GM19463 (cell line): ENCODE results near the gene ITM2B.

Experiments used
- ATAC-seq: cut with Tn5 transposase; IDR thresholded peaks from one replicate; pipeline ENCODE4 v1.9.1; 2021; ENCODE audit warnings: mild to moderate bottlenecking, moderate library complexity; ENCODE audit not compliant: unreplicated experiment

The ITM2B gene

DNA sequence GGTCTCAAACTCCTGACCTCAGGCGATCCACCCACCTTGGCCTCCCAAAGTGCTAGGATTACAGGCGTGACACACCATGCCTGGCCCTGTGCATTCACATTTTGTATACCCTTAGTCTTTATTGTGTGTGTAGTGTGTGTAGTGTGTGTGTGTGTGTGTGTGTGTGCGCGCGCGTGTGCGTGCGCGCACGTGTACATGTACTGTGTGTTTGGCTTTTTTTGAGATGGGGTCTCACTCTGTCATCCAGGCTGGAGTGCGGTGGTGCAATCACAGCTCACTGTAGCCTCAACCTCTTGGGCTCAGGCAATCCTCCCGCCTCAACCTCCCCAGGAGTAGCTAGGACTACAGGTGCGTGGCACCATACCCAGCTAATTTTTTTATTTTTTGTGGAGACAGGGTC lies 22.1 kb downstream of the ITM2B start:
- no peak for ATAC-seq

DNA sequence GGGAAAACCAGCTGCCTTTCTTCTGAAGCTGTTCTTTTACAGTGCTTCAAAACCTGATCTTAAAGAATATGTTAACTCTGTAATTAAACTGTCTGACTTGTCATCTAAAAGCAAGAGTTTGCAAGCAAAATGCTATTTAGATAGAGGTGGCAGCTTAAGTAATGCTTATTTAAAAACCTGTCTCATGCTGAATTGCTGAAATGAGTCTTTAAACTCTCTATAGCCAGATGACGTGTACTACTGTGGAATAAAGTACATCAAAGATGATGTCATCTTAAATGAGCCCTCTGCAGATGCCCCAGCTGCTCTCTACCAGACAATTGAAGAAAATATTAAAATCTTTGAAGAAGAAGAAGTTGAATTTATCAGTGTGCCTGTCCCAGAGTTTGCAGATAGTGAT lies 22.9 kb downstream of the ITM2B start:
- no peak for ATAC-seq

- ATAC-seq: no peak
These were observed 25.0 kb downstream of the ITM2B start for GRCh38 chr13:48258002-48258401.

DNA sequence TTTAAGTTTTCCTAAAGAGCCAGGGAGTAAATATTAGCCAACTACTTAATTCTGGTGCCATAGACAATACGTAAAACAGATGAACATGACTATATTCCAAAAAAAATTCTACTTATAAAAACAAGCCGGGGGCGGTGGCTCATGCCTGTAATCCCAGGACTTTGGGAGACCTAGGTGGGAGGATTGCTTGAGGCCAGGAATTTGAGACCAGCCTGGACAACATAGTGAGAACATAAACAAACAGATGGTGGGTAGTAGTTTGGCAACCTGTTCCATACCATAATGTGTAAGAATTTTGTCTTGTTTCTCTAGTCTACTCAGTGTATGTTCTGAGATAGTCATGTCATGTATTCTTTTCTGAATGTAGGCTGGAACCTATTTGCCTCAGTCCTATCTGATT lies 25.4 kb downstream of the ITM2B start:
- ATAC-seq: no peak

- ATAC-seq: no peak
These were observed 28.0 kb downstream of the ITM2B start for GRCh38 chr13:48260970-48261369.

DNA sequence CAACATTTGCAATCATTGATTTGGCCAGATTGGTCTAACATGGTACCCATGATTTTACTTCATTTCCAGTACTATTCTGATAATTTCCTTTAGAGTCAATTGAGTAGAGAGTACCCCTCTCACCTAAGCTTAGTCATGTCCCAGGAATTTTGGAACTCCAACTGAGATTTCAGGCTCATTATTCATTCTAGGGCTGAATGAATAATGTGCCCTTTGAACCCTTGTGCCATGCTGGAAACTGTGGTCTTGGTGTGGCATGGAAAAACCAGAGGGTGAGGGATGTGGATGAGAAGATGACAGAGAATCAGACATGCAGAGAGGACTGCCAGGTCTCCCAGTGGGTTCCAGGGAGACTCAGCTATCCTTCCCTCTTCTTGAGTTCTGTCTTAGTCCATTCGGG lies 30.2 kb downstream of the ITM2B start:
- ATAC-seq: no peak

- ATAC-seq: no peak
These were observed 31.1 kb downstream of the ITM2B start for GRCh38 chr13:48264058-48264457.

GRCh38 chr13:48265217-48265815 lies 32.3 kb downstream of the ITM2B start:
- ATAC-seq: peak; percentile 85

GRCh38 chr13:48266150-48266549 lies 33.1 kb downstream of the ITM2B start:
- ATAC-seq: no peak

DNA sequence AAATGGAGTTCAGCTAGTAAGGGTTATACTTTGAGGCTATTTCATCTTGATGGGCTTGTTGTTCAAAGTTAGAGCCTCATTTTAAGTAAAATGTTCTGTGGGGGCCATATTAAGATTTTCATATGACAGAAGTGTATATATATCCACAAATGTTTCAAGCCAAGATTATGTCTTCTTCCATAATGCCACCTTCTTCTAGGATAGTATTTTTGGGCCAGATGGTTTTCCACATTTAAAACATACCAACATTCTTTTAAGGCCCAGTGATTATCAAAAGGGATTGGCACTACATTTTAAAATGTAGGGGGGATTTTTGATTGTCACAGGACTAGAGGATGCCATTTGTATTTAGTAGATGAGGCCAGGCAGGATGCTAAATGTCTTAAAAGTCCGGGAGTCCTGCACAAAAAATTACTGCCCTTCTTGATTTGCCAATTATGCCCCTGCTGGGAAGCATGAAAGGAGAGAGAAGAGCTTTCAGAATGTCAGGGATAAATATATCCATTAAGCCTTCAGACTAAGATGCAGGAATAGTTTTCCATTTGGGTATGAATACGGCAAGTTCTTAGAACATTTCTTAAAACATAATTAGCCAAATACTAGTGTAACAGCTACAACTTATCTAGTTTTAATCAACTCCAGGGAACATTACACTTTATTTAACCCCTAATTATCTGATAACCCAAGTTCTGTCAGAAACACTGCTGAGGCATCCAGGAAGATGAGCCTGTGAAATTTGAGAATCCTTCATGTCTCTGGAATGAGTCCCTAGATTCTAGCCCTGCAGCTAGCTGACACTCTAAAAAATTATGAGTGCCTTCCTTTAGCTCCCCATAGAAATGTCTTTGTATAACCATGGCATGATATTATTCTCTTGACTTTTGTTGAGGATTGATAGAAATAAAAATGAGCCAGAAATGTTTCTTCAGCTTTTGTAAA lies 34.0 kb downstream of the ITM2B start:
- no peak for ATAC-seq

- ATAC-seq: no peak
These were observed 35.0 kb downstream of the ITM2B start for GRCh38 chr13:48268019-48268418.

DNA sequence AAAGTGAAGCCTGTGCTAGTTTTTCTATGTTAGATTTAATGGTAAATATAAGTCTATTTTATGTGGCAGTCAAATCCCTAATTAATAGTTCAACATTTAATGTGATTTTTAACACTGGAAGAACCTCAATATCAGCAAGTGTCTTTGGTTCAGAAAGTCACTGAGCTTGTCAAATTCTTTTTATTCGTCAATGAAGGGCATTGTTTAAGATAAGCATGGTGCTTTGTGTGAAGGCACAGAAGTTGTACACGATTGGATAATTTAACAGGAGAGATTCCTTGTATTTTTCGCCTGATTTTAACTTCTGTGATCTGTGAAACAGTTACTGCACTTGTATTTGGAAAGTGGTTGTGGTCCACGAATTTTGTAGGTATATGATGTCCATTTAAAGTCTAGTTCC lies 40.3 kb downstream of the ITM2B start:
- ATAC-seq: no peak

GRCh38 chr13:48275507-48275906 lies 42.5 kb downstream of the ITM2B start:
- no peak for ATAC-seq

DNA sequence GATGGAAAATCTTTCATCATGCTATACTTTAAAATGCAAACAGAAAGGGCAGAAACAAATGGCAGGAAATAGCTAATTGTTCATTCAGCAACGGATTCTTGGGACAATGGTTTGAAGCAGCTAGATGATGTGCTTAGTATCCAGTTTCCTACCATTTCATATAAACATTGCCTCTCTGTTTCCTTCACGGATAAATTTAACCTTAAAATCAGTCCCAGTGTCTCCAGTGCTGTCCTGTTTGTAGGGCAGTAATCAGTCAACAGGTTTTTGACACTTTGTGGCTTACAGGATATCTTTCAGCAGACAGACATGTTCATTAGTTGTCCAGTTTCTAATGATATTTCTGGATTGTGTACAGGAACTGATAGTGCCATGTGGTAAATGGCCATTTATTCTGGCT lies 45.8 kb downstream of the ITM2B start:
- no peak for ATAC-seq

GRCh38 chr13:48281556-48281955 lies 48.5 kb downstream of the ITM2B start:
- ATAC-seq: no peak

DNA sequence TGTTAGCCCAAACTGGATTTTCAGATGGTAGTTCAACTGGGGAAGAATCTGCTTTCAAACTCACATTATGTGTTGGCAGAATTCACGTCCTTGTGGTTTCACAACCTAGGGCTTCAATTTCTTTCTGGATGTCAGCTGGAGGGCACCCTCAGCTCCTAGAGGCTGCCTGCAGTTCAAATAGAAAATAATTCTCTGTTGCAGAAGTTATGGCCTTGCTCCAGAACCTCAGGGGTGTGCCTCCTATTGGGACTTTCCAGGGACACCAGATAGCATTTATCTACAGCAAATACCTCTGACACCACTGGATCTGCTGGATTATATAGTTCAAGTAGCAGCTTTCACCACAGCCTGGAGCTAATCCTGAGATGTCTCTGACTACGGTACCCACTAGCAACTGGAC lies 58.7 kb downstream of the ITM2B start:
- no peak for ATAC-seq

GRCh38 chr13:48292650-48293049 lies 59.6 kb downstream of the ITM2B start:
- ATAC-seq: no peak

- no peak for ATAC-seq
These were observed 61.6 kb downstream of the ITM2B start for GRCh38 chr13:48294653-48295052.

DNA sequence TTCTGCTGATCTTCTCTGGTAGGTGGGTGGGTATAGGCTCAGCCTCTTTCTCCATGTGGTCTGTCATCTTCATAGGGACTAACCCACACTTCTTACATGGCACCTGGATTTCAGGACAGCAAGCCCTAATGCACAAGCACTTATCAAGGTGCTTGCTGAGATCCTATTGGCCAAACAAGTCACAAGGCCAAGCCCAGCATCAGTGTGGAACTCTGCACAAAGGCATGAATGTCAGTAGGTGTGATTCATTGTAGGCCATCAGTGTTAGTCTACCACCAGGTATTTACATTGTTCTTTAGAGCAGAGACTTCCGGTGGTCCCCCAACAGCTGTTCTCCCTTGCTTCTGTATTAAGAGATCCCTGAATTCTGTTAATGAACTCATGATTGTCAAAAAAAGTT lies 62.3 kb downstream of the ITM2B start:
- no peak for ATAC-seq

DNA sequence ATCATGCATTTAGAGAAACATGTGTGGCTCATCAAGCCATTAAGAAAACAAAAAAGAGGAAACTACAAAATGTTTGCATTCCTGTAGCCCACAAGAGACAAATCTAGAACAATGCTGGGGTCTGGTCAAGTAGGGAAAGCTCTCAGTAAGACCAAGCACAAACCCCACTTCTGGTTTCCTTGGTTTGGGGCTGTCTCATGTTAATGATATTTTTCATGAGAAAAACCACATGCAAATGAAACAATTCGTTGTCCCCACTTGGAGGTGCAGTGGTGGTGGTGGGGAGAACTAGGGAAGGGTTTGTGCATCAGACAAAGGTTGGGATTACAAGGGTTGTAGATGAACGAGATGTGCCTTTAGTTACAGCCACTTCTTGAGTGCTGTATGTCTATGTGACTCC lies 63.5 kb downstream of the ITM2B start:
- no peak for ATAC-seq

DNA sequence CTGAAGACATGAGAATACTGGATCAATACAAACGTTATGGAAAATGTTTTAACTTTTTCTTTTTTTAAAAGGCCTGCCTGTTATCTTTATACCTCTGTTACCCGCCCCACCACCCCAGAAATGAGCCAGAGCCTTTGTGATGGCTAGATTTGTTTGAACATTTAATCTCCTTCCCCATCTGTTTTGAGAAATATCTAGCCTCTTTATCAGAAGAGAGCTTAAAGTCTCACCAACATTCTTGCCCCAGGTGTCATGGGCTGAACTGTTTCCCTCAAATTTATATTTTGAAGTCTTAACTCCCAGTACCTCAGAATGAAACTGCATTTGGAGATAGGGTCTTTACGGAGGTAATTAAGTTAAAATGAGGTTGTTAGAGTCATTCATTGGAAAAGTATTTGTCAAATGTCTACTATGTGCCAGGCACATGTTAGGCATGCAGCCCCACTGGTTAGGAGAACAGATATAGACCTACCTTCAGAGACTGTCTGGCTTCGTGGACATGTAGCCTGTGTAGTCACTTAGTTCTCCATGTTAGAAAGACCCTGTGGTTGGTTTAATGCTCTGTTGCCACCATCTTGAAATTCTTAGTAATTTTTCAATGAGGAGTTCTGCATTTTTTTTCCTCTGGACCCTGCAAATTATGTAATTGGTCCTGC lies 64.3 kb downstream of the ITM2B start:
- no peak for ATAC-seq

DNA sequence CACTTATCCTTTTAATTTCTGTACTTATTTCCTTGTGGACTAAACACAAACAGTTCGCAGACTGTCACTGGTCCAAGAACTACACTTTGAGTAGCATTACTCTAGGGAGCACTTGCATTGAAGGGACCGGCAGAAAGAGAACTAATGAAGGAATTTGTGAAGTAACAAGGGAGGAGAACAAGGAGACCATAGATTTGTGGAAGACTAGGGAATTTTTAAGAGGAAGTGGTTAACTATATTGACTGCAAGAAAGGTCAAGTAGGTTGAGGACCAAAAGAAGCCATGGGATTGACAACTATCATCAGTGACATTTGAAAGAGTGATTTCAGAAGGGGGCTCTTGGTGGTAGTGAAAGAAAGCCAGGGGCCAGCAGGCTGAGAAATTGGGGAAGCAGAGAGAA lies 66.6 kb downstream of the ITM2B start:
- no peak for ATAC-seq
